OCI-LY3 (cell line): Measurements from ENCODE around the gene RUSF1.

ENCODE experiments used
- EZH2phosphoT487 ChIP-seq: fragments of 200-600 bp; shearing (Covaris generic); IDR thresholded peaks from 2 replicates; pipeline ENCODE4 v1.6.1; 2018; ENCODE audit warnings: antibody characterized with exemption, mixed run types, low read depth
- TF ChIP-seq, protein P1 (sequence below): fragments of 200-600, 300-600 bp; sonication (generic); IDR thresholded peaks from 2 replicates; pipeline ENCODE4 v1.5.1; 2014; ENCODE audit warnings: antibody characterized with exemption, low read length, low read depth

DNA sequence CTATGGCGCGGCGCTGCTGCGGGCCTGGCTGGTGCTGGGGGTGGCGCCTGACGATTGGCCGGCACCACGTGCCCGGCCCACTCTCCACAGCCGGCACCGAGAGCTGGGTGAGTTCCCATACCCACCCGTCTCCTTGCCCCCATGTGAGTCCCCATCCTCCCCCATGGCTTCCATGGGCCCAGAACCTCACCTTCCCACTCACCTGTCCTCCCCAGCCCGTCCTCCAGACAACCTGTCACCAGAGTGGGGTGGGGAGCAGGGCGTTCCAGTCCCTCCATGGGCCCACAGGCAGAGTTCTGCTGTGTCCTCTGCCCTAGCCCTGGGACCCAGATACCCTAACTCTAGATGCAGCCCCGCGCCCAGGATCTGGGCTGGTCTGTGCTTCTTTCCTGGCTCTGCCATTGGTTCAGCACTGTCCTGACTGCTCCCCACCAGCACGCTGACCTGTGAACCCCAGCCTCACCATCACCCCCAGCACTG is 43.4 kb downstream of the RUSF1 start:
- TF ChIP-seq EZH2phosphoT487 = no peak
- TF ChIP-seq, protein P1, sequence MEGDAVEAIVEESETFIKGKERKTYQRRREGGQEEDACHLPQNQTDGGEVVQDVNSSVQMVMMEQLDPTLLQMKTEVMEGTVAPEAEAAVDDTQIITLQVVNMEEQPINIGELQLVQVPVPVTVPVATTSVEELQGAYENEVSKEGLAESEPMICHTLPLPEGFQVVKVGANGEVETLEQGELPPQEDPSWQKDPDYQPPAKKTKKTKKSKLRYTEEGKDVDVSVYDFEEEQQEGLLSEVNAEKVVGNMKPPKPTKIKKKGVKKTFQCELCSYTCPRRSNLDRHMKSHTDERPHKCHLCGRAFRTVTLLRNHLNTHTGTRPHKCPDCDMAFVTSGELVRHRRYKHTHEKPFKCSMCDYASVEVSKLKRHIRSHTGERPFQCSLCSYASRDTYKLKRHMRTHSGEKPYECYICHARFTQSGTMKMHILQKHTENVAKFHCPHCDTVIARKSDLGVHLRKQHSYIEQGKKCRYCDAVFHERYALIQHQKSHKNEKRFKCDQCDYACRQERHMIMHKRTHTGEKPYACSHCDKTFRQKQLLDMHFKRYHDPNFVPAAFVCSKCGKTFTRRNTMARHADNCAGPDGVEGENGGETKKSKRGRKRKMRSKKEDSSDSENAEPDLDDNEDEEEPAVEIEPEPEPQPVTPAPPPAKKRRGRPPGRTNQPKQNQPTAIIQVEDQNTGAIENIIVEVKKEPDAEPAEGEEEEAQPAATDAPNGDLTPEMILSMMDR = no peak
